H1 (cell line): Measurements from ENCODE around the gene CCDC71L. TPM values are rescaled to one million over a fixed set of nuclear protein-coding genes. Genes with fewer than 3 reads are reported as not detected.

Source experiments
- MAX ChIP-seq: IDR thresholded peaks from 2 replicates; pipeline ENCODE4 v1.6.1; 2012; ENCODE audit warnings: inconsistent platforms
- polyA plus RNA-seq, 7 experiments: library from polyadenylated mRNA; depleted of rRNA in 3 of 7; stranded (reverse) in 5 of 7; unstranded in 2 of 7; fragments of >200 nt in 5 of 7; fragments of 200-250 nt in 2 of 7; gene quantifications; 1 replicate in 5 of 7; 2 replicates in 1 of 7; 4 replicates in 1 of 7; pipeline versions ENCODE4 v1.2.1 to v1.2.3, GENCODE V29; 2011 to 2013; ENCODE audit warnings: missing spikeins in 2 of 7, mixed read lengths in 2 of 7
- total RNA-seq: library from RNA; stranded (reverse); fragmentation: NEBNext Ultra II Directional; extraction: Animal tissue kit (Norgen Biotek cat#: 25700); gene quantifications from 2 replicates; pipeline ENCODE4 v1.2.1, GENCODE V29; 2021

CCDC71L gene
- total and polyA plus RNA-seq, 2 of the 8 experiments (the other 6 are each of a cell fraction or from before 2014, with no cell fraction given) = 12.5 to 16.7 TPM

GRCh38 chr7:106611911-106612310 lies 49.0 kb downstream of the CCDC71L start (continued):
- no peak for TF ChIP-seq MAX
